Psoas muscle (tissue), 8 donors: Measurements from ENCODE around the gene TRMU. TPM values are rescaled to one million over a fixed set of nuclear protein-coding genes. Genes with fewer than 3 reads are reported as not detected.
A peak's percentile ranks its signal among the peaks of the same experiment; 100 is the strongest.

Source experiments
- ATAC-seq, 4 donors: fragments of 200-7000 bp; cut with Tn5 transposase; one replicate each; pipeline ENCODE4 v1.9.1; 2020; ENCODE audit warnings: moderate library complexity in 3 of 4, mild to moderate bottlenecking in 2 of 4
- DNase-seq, 2 donors: peaks; one replicate each; pipeline ENCODE4 v3.0.0-alpha.2; 2020
- H3K27ac ChIP-seq: fragments of 200-600 bp; one replicate; pipeline ENCODE4 v1.8.0; 2022
- H3K27me3 ChIP-seq, 3 donors: fragments of 200-600 bp in 1 of 3; one replicate each; pipeline versions ENCODE4 v1.6.1 to v1.8.0; 2013 to 2022; ENCODE audit warnings: low read length in 2 of 3, mild to moderate bottlenecking in 2 of 3, moderate library complexity in 1 of 3; ENCODE audit not compliant: insufficient read depth in 3 of 3
- H3K36me3 ChIP-seq, 2 donors: fragments of 200-600 bp in 1 of 2; one replicate each; pipeline versions ENCODE4 v1.6.1 to v1.8.0; 2013 to 2022; ENCODE audit warnings: low read depth in 1 of 2, mild to moderate bottlenecking in 1 of 2, moderate library complexity in 1 of 2; ENCODE audit not compliant: insufficient read depth in 1 of 2
- H3K4me1 ChIP-seq: fragments of 200-600 bp; one replicate; pipeline ENCODE4 v1.8.0; 2022
- H3K4me3 ChIP-seq: fragments of 200-600 bp; one replicate; pipeline ENCODE4 v1.8.0; 2022; ENCODE audit warnings: mild to moderate bottlenecking
- H3K9me3 ChIP-seq: fragments of 200-600 bp; one replicate; pipeline ENCODE4 v1.8.0; 2022
- WGBS, 3 donors: extraction: QIAGEN DNeasy Blood & Tissue Kit; methylation state at CpG; one replicate each; pipeline versions ENCODE4 v1.1.6 to v1.1.7; 2013; 5-methylcytosine and 5-hydroxymethylcytosine counted together
- intact Hi-C, 2 donors: fragments of 100-400 bp; cut with DNase I; formaldehyde crosslinking; loops; one replicate each; pipeline versions ENCODE4 v1.11.0 to v1.14.2; 2022
- polyA plus RNA-seq, 3 donors: library from polyadenylated mRNA; stranded (reverse); fragments of 200-250 nt; gene quantifications; one replicate each; pipeline ENCODE4 v1.2.3, GENCODE V29; 2013
- total RNA-seq, 4 donors: library from RNA; stranded (reverse); fragmentation: NEBNext Ultra II Directional in 2 of 4; extraction: Animal tissue kit (Norgen Biotek cat#: 25700) in 2 of 4; gene quantifications; one replicate each; pipeline versions ENCODE4 v1.2.1 to v1.2.4, GENCODE V29; 2021 to 2023
- TF ChIP-seq, protein P1 (sequence below): fragments of 200-600 bp; IDR thresholded peaks from one replicate; pipeline ENCODE4 v1.8.0; 2022; ENCODE audit warnings: antibody characterized with exemption
- donor health status: healthy with polysubstance abuse.
- donor health status: DM: no; HTN: no; CAD: no; lungs with moderate emphysema.
- donor health status: Bipolar disorder and iron deficiency.
- donor health status: healthy.
- donor health status: DM: yes; HTN: yes; CAD: no.
- donor health status: DM: no; HTN: no; CAD: no.
- donor health status: DM: no; HTN: no; CAD: no.
- donor health status: DM: yes; HTN: yes; CAD: no.

TRMU gene
- total and polyA plus RNA-seq, 7 donors, result 9.6 to 37.1 (median 17.4) TPM

DNA sequence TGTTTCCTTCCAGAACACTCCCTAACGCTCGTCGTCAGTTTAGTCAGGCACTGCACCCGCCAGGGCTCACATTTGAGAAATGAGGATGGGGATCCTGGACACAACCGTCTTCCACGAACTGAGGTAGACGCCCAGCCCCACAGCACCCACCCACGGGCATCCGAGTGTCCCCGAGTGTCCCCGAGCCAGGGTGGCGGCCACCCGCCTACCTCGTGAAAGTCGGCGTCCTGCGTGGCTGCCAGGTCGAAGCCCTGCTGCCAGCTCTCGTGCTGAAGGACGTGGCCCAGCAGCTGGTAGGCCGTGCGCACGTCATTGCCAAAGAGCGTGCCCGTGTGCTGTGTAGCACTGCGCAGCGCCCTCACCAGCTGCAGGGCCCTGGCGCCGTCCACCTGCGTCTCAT lies 53.6 kb downstream of the TRMU start:
- peak in 1 of 4 donors; percentile 23 for ATAC-seq
- intact Hi-C loops, result no loop called here
- Histone ChIP-seq H3K9me3 (no peaks in the 10 kb centered on the region), H3K4me3 (no peak overlapping the region), H3K4me1 (no peaks in the 10 kb centered on the region), H3K27ac (no peak overlapping the region), H3K36me3 (no peaks in the 10 kb centered on the region), H3K27me3 (no peaks in the 10 kb centered on the region)
- no peak for DNase-seq
- 86 to 92% (median 91%) methylated on average over 30 of the region's 30 CpGs for WGBS, 3 donors
- TF ChIP-seq, protein P1, sequence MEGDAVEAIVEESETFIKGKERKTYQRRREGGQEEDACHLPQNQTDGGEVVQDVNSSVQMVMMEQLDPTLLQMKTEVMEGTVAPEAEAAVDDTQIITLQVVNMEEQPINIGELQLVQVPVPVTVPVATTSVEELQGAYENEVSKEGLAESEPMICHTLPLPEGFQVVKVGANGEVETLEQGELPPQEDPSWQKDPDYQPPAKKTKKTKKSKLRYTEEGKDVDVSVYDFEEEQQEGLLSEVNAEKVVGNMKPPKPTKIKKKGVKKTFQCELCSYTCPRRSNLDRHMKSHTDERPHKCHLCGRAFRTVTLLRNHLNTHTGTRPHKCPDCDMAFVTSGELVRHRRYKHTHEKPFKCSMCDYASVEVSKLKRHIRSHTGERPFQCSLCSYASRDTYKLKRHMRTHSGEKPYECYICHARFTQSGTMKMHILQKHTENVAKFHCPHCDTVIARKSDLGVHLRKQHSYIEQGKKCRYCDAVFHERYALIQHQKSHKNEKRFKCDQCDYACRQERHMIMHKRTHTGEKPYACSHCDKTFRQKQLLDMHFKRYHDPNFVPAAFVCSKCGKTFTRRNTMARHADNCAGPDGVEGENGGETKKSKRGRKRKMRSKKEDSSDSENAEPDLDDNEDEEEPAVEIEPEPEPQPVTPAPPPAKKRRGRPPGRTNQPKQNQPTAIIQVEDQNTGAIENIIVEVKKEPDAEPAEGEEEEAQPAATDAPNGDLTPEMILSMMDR, result no peak

DNA sequence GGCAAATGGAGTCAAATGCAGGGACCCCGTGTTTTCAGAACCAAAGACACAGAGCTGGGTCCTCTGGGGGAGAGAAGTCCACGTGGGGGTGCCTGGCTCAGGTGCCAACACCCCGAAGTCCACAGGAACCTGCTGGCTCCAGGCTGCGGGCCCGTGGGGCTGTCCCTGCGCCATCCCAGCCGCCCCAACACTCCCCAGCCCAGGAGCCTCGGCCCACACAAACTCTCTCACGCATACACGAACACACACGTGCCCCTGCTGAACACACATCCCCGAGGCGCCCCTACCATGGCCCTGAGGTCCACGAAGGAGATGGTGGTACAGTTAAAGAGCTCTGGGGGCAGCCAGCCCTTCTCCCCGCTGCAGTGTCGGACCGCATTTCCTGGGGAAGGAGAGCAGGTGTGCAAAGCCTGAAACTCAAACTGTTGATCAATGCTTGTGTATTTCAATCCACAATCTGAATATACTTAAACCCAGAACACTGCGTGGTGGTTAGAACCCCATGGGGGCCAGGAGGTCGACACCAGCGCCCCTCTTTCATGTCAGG lies 54.7 kb downstream of the TRMU start:
- Histone ChIP-seq H3K4me3 (peak overlapping the region; percentile 55), H3K4me1 (no peaks in the 10 kb centered on the region), H3K27ac (peak overlapping the region; percentile 77), H3K27me3 (no peaks in the 10 kb centered on the region), H3K36me3 (no peaks in the 10 kb centered on the region), H3K9me3 (no peaks in the 10 kb centered on the region)
- 54 to 73% (median 54%) methylated on average over 20 of the region's 20 CpGs for WGBS, 3 donors
- DNase-seq (no peak), ATAC-seq (peak in 3 of 4 donors; percentile 13 to 30 (median 23))
- intact Hi-C loops, result loop anchor here in 1 of 2 donors (1.0 to 5.0 kb wide), 3 partner anchors 23 to 398 kb away; no protein-coding TSS in a partner anchor
- TF ChIP-seq, protein P1, result no peak

DNA sequence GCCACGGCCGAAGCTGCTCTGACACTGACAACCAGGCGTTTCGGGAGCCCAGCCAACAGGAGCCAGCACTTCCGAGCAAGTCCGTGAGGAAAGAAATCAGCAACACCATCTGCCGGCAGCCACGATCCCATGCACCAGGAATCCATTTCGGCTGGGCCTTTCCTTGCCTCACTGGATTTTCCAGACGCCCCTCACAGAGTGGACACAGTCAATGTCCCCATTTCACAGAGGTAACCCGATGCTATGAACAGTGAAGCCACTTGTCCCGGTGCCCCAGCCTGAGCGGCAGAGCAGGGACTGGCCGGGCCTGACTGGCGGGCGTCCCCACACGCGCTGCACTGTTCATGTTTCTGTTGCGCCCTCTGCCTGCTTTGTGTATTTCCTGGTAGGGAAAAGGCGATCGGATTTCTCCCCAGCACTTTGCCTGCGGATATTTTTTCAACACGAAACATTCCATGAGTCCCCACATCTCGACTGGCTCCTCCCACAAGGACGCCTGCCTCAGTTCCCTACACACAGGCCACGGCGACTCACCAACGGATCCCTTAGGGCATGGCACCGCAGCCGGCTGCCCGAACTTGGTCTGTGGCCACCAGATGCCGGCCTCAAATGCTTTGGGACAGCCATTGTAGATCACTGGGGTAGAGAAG lies 55.3 kb downstream of the TRMU start:
- no peaks in the 10 kb centered on the region for H3K27me3 ChIP-seq
- no peaks in the 10 kb centered on the region for H3K4me1 ChIP-seq
- H3K4me3 ChIP-seq, result peak overlapping the region; percentile 55
- H3K27ac ChIP-seq, result peak overlapping the region; percentile 77
- DNase-seq (peak; percentile 72 to 88), ATAC-seq (peak; percentile 82 to 96 (median 88))
- intact Hi-C loops, result loop anchor here in 1 of 2 donors (1.0 to 5.0 kb wide), 3 partner anchors 23 to 398 kb away; no protein-coding TSS in a partner anchor
- H3K9me3 ChIP-seq, result no peaks in the 10 kb centered on the region
- WGBS, 3 donors, result 19 to 35% (median 20%) methylated on average over 32 of the region's 32 CpGs
- no peaks in the 10 kb centered on the region for H3K36me3 ChIP-seq
- TF ChIP-seq, protein P1, result peak; percentile 58

DNA sequence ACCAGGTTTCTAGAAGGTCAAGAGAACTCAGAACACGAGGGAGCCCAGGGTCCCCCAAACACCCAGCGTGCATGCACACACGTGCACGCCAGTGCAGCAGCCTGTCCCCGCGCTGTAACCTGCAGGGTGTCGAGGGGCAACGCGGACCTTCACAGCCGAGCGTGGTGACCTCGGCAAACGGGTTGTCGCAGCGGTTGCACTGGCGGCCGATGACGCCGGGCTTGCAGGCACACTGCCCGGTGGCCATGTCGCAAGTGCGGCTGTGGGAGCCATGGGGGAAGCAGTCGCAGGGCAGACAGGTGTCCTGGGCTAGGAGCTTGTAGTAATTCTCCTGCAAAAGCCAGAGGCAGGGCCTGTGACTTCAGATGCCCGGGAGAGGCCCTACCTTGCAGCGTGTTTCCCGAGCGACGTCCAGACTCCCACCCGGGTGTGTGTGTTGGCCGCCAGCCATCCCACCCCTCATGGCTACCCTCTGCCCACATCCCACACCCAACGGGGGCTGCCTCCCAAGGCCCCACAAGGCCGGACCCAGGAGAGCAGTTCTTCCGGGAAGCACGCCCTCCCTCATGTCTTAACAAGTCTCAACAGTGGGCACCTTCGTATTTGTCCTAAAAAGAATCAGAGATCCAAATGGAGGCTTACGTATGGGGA lies 56.1 kb downstream of the TRMU start:
- 90 to 93% (median 92%) methylated on average over 34 to 36 of the region's 36 CpGs for WGBS, 3 donors
- no peaks in the 10 kb centered on the region for H3K36me3 ChIP-seq
- H3K27me3 ChIP-seq, result no peaks in the 10 kb centered on the region
- intact Hi-C loops, result loop anchor here in 1 of 2 donors (5.0 kb wide), 2 partner anchors 34 to 399 kb away; no protein-coding TSS in a partner anchor
- TF ChIP-seq, protein P1, result no peak
- H3K4me3 ChIP-seq, result no peak overlapping the region
- no peaks in the 10 kb centered on the region for H3K9me3 ChIP-seq
- no peak for ATAC-seq
- H3K4me1 ChIP-seq, result no peaks in the 10 kb centered on the region
- DNase-seq, result peak in 1 of 2 donors; percentile 48
- H3K27ac ChIP-seq, result no peak overlapping the region
